Cardiac muscle cell (in vitro differentiated cells and primary cell): ENCODE measurements around the gene ACTA2. TPM values are rescaled to one million over a fixed set of nuclear protein-coding genes. Genes with fewer than 3 reads are reported as not detected.
A peak's percentile ranks its signal among the peaks of the same experiment; 100 is the strongest.

Experiments
- DNase-seq, 2 donors: peaks; one replicate each; pipeline versions ENCODE4 v3.0.0 to v3.0.0-alpha.2; 2010 to 2017; ENCODE audit warnings: low read depth in 1 of 2, low spot score in 1 of 2
- H3K27ac ChIP-seq: fragments of 200-600 bp; sonication (generic); 2 replicates; pipeline ENCODE4 v1.5.1; 2016
- H3K27me3 ChIP-seq: fragments of 200-600 bp; sonication (generic); 2 replicates; pipeline ENCODE4 v1.6.0; 2016; ENCODE audit warnings: control low read depth
- H3K36me3 ChIP-seq: fragments of 200-600 bp; sonication (generic); 2 replicates; pipeline ENCODE4 v1.5.1; 2016; ENCODE audit warnings: control low read depth
- H3K4me1 ChIP-seq: fragments of 200-600 bp; sonication (generic); 2 replicates; pipeline ENCODE4 v1.8.1; 2017; ENCODE audit warnings: low read depth, mild to moderate bottlenecking, mixed run types
- H3K4me3 ChIP-seq: fragments of 200-600 bp; sonication (generic); 2 replicates; pipeline ENCODE4 v1.5.1; 2016; ENCODE audit warnings: mild to moderate bottlenecking
- H3K9me3 ChIP-seq: fragments of 200-600 bp; sonication (generic); 2 replicates; pipeline ENCODE4 v1.5.1; 2017; ENCODE audit warnings: low read depth, mild to moderate bottlenecking, control low read depth
- CTCF ChIP-seq: IDR thresholded peaks from 2 replicates; pipeline ENCODE4 v1.5.1; 2012; ENCODE audit warnings: low read depth, mild to moderate bottlenecking, low read length
- polyA plus RNA-seq: library from polyadenylated mRNA; unstranded; fragments of >200 nt; fragmentation: Nextera tagmentation; extraction: Ambion mirVana; gene quantifications from 2 replicates; pipeline ENCODE4 v1.2.1, GENCODE V29; 2016
- total RNA-seq: library from RNA; depleted of rRNA; stranded (reverse); fragments of >200 nt; gene quantifications from 2 replicates; pipeline ENCODE4 v1.2.3, GENCODE V29; 2016

The ACTA2 gene
- total and polyA plus RNA-seq, 2 experiments from 2014 or later: 405 to 2,064 TPM

DNA sequence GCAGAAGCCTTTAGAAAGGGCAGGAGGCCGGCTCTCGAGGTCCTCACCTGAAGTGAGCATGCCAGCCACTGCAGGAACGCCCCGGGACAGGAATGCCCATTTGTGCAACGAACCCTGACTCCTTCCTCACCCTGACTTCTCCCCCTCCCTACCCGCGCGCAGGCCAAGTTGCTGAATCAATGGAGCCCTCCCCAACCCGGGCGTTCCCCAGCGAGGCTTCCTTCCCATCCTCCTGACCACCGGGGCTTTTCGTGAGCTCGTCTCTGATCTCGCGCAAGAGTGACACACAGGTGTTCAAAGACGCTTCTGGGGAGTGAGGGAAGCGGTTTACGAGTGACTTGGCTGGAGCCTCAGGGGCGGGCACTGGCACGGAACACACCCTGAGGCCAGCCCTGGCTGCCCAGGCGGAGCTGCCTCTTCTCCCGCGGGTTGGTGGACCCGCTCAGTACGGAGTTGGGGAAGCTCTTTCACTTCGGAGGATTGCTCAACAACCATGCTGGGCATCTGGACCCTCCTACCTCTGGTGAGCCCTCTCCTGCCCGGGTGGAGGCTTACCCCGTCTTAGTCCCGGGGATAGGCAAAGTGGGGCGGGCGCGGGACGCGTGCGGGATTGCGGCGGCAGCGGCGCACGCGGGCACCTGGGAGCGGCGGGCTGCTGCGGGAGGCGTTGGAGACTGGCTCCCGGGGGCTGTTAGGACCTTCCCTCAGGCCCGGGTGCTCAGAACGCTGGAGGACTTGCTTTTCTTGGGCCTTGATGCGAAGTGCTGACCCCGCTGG is 38.0 kb upstream of the ACTA2 start, which contains the start of gene FAS:
FAS (plus strand) TSS at position 415 of the 777 bp plus-strand sequence; CDS start at position 494, 79 bp downstream.
- no peak within 1 kb of the TSS for H3K27ac ChIP-seq
- no peaks in the 10 kb centered on the region for H3K36me3 ChIP-seq
- H3K4me1 ChIP-seq: no peaks in the 10 kb centered on the region
- no peaks in the 10 kb centered on the region for H3K9me3 ChIP-seq
- H3K4me3 ChIP-seq: peak within 1 kb of the TSS; percentile 53
- TF ChIP-seq CTCF: no peak
- DNase-seq: peak; percentile 45 to 85
- H3K27me3 ChIP-seq: peaks cover 31% of the 10 kb centered on the region

GRCh38 chr10:88989824-88990383 is 37.3 kb upstream of the ACTA2 start:
- Histone ChIP-seq H3K9me3 (no peaks in the 10 kb centered on the region), H3K27me3 (peaks cover 31% of the 10 kb centered on the region), H3K36me3 (no peaks in the 10 kb centered on the region), H3K4me3 (peak overlapping the region; percentile 53), H3K4me1 (no peaks in the 10 kb centered on the region), H3K27ac (no peak overlapping the region)
- TF ChIP-seq CTCF: no peak
- peak; percentile 8 to 95 for DNase-seq

DNA sequence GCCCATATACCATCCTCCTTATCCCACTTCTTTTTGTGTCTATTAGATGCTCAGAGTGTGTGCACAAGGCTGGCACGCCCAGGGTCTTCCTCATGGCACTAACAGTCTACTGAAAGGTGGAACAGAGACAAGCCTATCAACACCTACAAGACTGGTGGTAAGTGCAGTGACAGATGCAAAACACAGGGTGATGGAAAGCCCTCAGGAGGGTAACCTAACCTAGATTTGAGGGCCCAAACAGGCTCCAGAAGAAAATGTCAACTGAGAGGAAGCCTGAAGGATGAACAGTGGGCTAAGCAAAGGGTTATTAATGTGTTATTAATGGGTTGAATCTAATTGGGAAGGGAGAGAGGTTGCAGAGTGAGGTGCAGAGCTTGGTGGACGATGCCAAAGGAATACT is 36.9 kb upstream of the ACTA2 start:
- no peaks in the 10 kb centered on the region for H3K36me3 ChIP-seq
- H3K27me3 ChIP-seq: peaks cover 31% of the 10 kb centered on the region
- H3K4me3 ChIP-seq: no peak overlapping the region
- no peak for TF ChIP-seq CTCF
- H3K27ac ChIP-seq: no peak overlapping the region
- no peaks in the 10 kb centered on the region for H3K4me1 ChIP-seq
- no peaks in the 10 kb centered on the region for H3K9me3 ChIP-seq
- no peak for DNase-seq

GRCh38 chr10:88987840-88988239 is 35.3 kb upstream of the ACTA2 start:
- Histone ChIP-seq H3K4me3 (no peak overlapping the region), H3K4me1 (peaks cover 5% of the 10 kb centered on the region), H3K9me3 (no peaks in the 10 kb centered on the region), H3K36me3 (no peaks in the 10 kb centered on the region), H3K27me3 (peaks cover 31% of the 10 kb centered on the region), H3K27ac (no peak overlapping the region)
- no peak for DNase-seq
- TF ChIP-seq CTCF: no peak

- no peak overlapping the region for H3K4me3 ChIP-seq
- H3K4me1 ChIP-seq: peaks cover 6% of the 10 kb centered on the region
- no peak overlapping the region for H3K27ac ChIP-seq
- H3K27me3 ChIP-seq: peaks cover 31% of the 10 kb centered on the region
- no peak for DNase-seq
- no peaks in the 10 kb centered on the region for H3K9me3 ChIP-seq
- no peaks in the 10 kb centered on the region for H3K36me3 ChIP-seq
- TF ChIP-seq CTCF: no peak
Observed at GRCh38 chr10:88987243-88987725, 34.7 kb upstream of the ACTA2 start.
